Activated CD4-positive, alpha-beta memory T cell treated with anti-CD3 and anti-CD28 coated beads for 36 hours (primary cell): ENCODE data around the gene TEX9. TPM values are rescaled to one million over a fixed set of nuclear protein-coding genes. Genes with fewer than 3 reads are reported as not detected.
"Not testable (repeated sequence)": the region's sequence is repeated elsewhere in the genome, so short reads cannot be mapped to it uniquely, and the experiment has no call there.

Source experiments
- CTCF ChIA-PET: fragments of 350-600 bp; sonication (Branson Sonifier 250); formaldehyde crosslinking; loops from one replicate; lab custom pipeline; 2021; ENCODE audit warnings: antibody characterized with exemption, inconsistent platforms; lab: Charles Lee
- POLR2A ChIA-PET: fragments of 350-600 bp; sonication (Branson Sonifier 250); formaldehyde crosslinking; loops from one replicate; lab custom pipeline; 2021; ENCODE audit warnings: antibody characterized with exemption; lab: Charles Lee
- DNase-seq: peaks from one replicate; pipeline ENCODE4 v3.0.0-alpha.2; 2020
- H3K27ac Mint-ChIP-seq: one replicate; pipeline ENCODE4 v1.8.0; 2021; ENCODE audit warnings: mixed read lengths
- H3K27me3 Mint-ChIP-seq: one replicate; pipeline ENCODE4 v1.8.0; 2021; ENCODE audit warnings: mixed read lengths
- H3K36me3 Mint-ChIP-seq: one replicate; pipeline ENCODE4 v1.8.0; 2021; ENCODE audit warnings: mixed read lengths
- H3K4me1 Mint-ChIP-seq: one replicate; pipeline ENCODE4 v1.8.0; 2021; ENCODE audit warnings: low read depth, mixed read lengths
- H3K4me3 Mint-ChIP-seq: one replicate; pipeline ENCODE4 v1.8.0; 2021; ENCODE audit warnings: mild to moderate bottlenecking, mixed read lengths
- H3K9me3 Mint-ChIP-seq: one replicate; pipeline ENCODE4 v1.8.0; 2021; ENCODE audit warnings: mixed read lengths
- intact Hi-C: fragments of 100-400 bp; cut with micrococcal nuclease; formaldehyde crosslinking; loops from one replicate; pipeline ENCODE4 v1.15.1; 2023
- total RNA-seq, 2 experiments: library from RNA; stranded (reverse); gene quantifications; one replicate each; pipeline ENCODE4 v1.2.3, GENCODE V29; 2021

TEX9 gene
- total RNA-seq, 2 experiments from 2014 or later = 1.3 to 1.6 TPM

DNA sequence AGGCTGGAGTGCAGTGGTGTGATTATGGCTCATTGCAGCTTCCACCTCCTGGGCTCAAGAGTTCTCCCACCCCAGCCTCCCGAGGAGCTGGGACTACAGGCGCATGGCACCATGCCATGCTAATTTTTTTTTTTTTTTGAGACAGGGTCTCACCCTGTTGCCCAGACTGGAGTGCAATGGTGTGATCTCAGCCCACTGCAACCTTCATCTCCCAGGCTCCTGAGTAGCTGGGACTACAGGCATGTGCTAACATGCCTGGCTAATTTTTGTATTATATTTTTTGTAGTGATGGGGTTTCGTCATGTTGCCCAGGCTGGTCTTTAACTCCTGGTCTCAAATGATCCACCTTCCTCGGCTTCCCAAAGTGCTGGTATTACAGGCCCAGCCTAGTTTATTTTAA lies 4.0 kb downstream of the TEX9 start:
- Mint-ChIP-seq H3K4me3 (no peak overlapping the region), H3K27me3 (peaks cover 29% of the 10 kb centered on the region), H3K9me3 (no peaks in the 10 kb centered on the region), H3K4me1 (peaks cover 23% of the 10 kb centered on the region), H3K27ac (no peak overlapping the region), H3K36me3 (no peaks in the 10 kb centered on the region)
- intact Hi-C loops = loop anchor here (10.0 kb wide), 1 partner anchor 96 kb away; the partner anchor contains the start of gene MNS1
- ChIA-PET POLR2A (no interaction called here), CTCF (no interaction called here)
- DNase-seq = no peak

GRCh38 chr15:56371495-56372147 lies 6.4 kb downstream of the TEX9 start:
- POLR2A ChIA-PET = no interaction called here
- no peak overlapping the region for H3K27ac Mint-ChIP-seq

DNA sequence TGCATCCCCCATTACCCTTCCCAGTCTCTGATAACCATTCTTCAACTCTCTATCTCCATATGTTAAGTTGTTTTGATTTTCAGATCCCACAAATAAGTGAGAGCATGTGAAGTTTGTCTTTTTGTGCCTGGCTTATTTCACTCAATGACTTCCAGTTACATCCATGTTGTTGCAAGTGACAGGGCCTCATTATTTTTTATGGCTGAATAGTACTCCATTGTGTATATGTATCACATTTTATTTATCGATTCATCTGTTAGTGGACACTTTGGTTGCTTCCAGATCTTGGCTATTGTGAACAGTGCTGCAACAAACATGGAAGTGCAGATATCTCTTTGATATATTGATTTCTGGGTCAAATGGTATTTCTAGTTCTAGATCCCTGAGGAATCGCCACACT lies 9.5 kb downstream of the TEX9 start:
- H3K4me1 Mint-ChIP-seq, H3K36me3 Mint-ChIP-seq, DNase-seq, CTCF ChIA-PET, H3K9me3 Mint-ChIP-seq, POLR2A ChIA-PET, H3K4me3 Mint-ChIP-seq, H3K27ac Mint-ChIP-seq: not testable (repeated sequence)
- peaks cover 21% of the 10 kb centered on the region for H3K27me3 Mint-ChIP-seq
- intact Hi-C loops = loop anchor here (5.0 kb wide), 1 partner anchor 332 kb away; no protein-coding TSS in a partner anchor

More at GRCh38 chr15:56371495-56372147, 6.4 kb downstream of the TEX9 start:
- no peaks in the 10 kb centered on the region for H3K36me3 Mint-ChIP-seq
- no peak for DNase-seq
- no peaks in the 10 kb centered on the region for H3K9me3 Mint-ChIP-seq
- intact Hi-C loops = loop anchor here (5.0 kb wide), 1 partner anchor 329 kb away; no protein-coding TSS in a partner anchor
- H3K4me3 Mint-ChIP-seq = no peak overlapping the region
- peaks cover 7% of the 10 kb centered on the region for H3K4me1 Mint-ChIP-seq
- CTCF ChIA-PET = no interaction called here
- H3K27me3 Mint-ChIP-seq = peaks cover 23% of the 10 kb centered on the region

DNA sequence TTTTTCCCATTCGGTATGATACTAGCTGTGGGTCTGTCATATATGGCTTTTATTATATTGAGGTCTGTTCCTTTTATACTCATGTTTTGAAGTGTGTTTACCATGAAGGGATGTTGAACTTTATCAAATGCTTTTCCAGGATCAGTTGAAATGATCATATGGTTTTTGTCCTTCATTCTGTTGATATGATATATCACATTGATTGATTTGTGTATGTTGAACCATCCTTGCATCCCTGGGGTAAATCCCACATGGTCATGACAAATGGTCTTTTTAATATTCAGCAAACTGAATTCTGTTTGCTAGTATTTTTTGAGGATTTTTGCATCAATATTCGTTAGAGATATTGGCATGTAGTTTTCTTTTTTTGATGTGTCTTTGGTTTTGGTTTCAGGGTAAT lies 12.6 kb downstream of the TEX9 start:
- peaks cover 14% of the 10 kb centered on the region for H3K27me3 Mint-ChIP-seq
- DNase-seq, H3K4me3 Mint-ChIP-seq, H3K27ac Mint-ChIP-seq, POLR2A ChIA-PET, H3K4me1 Mint-ChIP-seq, CTCF ChIA-PET, H3K36me3 Mint-ChIP-seq, intact Hi-C loops: not testable (repeated sequence)
- H3K9me3 Mint-ChIP-seq = peaks cover 18% of the 10 kb centered on the region

- POLR2A ChIA-PET = no interaction called here
Measured at GRCh38 chr15:56383010-56383409, 17.8 kb downstream of the TEX9 start.

DNA sequence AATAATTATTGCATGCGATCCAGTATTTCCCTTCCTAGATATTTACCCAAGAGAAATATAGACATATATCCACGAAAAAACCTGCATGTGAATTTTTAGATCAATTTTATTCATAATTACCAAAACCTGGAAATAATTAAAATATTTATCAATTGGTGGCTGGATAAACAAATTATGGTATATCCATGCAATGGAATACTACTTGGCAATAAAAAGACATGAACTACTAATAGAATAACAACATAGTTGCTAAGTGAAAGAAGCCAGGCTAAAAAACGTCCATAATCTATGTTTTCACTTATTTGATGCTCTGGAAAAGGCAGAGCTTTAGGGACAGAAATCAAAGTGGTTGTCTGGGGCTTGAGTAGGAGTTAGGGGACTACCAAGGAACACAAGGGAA lies 20.7 kb downstream of the TEX9 start:
- Mint-ChIP-seq H3K27ac (no peak overlapping the region), H3K36me3 (no peaks in the 10 kb centered on the region), H3K4me3 (no peak overlapping the region), H3K4me1 (peaks cover 2% of the 10 kb centered on the region), H3K27me3 (no peaks in the 10 kb centered on the region), H3K9me3 (peaks cover 2% of the 10 kb centered on the region)
- intact Hi-C loops = no loop called here
- ChIA-PET CTCF (no interaction called here), POLR2A (no interaction called here)
- no peak for DNase-seq

More at GRCh38 chr15:56383010-56383409, 17.8 kb downstream of the TEX9 start:
- Mint-ChIP-seq H3K4me1 (no peaks in the 10 kb centered on the region), H3K27me3 (peaks cover 6% of the 10 kb centered on the region), H3K4me3 (no peak overlapping the region), H3K9me3 (peaks cover 19% of the 10 kb centered on the region), H3K27ac (no peak overlapping the region), H3K36me3 (no peaks in the 10 kb centered on the region)
- CTCF ChIA-PET = no interaction called here
- DNase-seq = no peak
- intact Hi-C loops = no loop called here

GRCh38 chr15:56390739-56391267 lies 25.6 kb downstream of the TEX9 start:
- H3K27me3 Mint-ChIP-seq = no peaks in the 10 kb centered on the region
- peaks cover 2% of the 10 kb centered on the region for H3K4me1 Mint-ChIP-seq
- H3K9me3 Mint-ChIP-seq = peaks cover 2% of the 10 kb centered on the region
- POLR2A ChIA-PET = no interaction called here
- no peak for DNase-seq
- no peaks in the 10 kb centered on the region for H3K36me3 Mint-ChIP-seq
- CTCF ChIA-PET = no interaction called here
- H3K27ac Mint-ChIP-seq = no peak overlapping the region
- intact Hi-C loops = no loop called here
- no peak overlapping the region for H3K4me3 Mint-ChIP-seq

DNA sequence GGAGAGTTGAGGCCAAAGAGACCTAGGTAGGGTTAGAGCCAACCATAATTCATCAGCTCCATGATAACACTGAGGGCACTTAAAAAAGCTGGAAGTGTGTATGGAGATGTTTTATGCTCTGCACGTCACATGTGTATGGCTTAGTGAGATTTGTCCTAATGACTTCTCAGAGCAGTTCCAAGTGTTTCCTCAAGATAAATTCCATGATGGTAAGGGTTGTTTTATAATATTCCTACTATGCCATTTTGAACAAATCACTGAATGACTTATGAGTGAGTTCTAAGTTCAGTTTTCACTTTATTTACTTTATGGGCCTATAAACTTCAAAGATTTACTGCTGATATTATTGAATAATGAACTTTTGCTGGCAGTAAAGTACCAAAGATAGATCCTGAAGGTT lies 28.1 kb downstream of the TEX9 start:
- POLR2A ChIA-PET = no interaction called here
- H3K36me3 Mint-ChIP-seq = no peaks in the 10 kb centered on the region

DNA sequence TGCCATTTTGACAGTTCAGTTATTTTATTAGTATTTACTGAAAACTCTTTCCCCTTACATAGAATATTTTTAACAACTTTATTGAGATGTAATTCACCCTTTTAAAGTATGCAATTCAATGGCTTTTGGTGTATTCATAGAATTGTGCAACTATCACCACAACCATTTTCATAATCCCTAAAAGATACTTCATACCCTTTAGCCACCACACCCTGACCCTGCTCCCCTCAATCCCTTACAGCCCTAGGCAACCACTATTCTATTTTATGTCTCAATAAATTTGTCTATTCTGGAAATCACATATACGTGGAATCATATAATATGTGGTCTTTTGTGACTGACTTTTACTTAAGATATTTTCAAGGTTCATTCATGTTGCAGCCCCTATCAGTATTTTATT lies 29.7 kb downstream of the TEX9 start:
- DNase-seq = no peak
- H3K4me3 Mint-ChIP-seq = no peak overlapping the region
- peaks cover 2% of the 10 kb centered on the region for H3K27me3 Mint-ChIP-seq
- ChIA-PET POLR2A (no interaction called here), CTCF (no interaction called here)
- H3K27ac Mint-ChIP-seq = no peak overlapping the region
- no peaks in the 10 kb centered on the region for H3K9me3 Mint-ChIP-seq
- no peaks in the 10 kb centered on the region for H3K36me3 Mint-ChIP-seq
- peaks cover 2% of the 10 kb centered on the region for H3K4me1 Mint-ChIP-seq
- intact Hi-C loops = no loop called here

More for the DNA sequence above, 28.1 kb downstream of the TEX9 start:
- Mint-ChIP-seq H3K9me3 (no peaks in the 10 kb centered on the region), H3K4me3 (no peak overlapping the region), H3K27me3 (no peaks in the 10 kb centered on the region), H3K27ac (no peak overlapping the region), H3K4me1 (peaks cover 2% of the 10 kb centered on the region)
- intact Hi-C loops = no loop called here
- no peak for DNase-seq
- CTCF ChIA-PET = no interaction called here

DNA sequence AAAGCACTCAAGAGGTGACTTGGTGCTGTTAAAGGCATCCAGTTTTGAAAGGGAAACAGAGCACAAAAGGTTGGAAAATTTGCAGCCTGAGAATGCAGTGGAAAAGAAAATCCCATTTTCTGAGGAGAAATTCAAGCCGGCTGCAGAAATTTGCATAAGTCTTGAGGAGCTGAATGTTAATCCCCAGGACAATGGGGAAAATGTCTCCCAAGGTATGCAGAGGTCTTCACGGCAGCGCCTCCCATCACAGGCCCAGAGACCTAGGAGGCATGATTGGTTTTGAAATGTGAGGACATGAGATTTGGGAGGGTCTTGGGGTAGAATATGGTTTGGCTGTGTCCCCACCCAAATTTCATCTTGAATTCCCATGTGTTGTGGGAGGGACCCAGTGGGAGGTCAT lies 32.1 kb downstream of the TEX9 start:
- POLR2A ChIA-PET = interaction anchor here (0.6 kb wide), 1 partner anchor 46 kb away, joined by 3 read pairs; no protein-coding TSS in a partner anchor
- H3K9me3 Mint-ChIP-seq = not testable (repeated sequence)

GRCh38 chr15:56399209-56399608 lies 34.0 kb downstream of the TEX9 start:
- H3K27me3 Mint-ChIP-seq = peaks cover 15% of the 10 kb centered on the region
- POLR2A ChIA-PET, CTCF ChIA-PET, H3K4me1 Mint-ChIP-seq, DNase-seq, intact Hi-C loops, H3K4me3 Mint-ChIP-seq, H3K36me3 Mint-ChIP-seq, H3K27ac Mint-ChIP-seq: not testable (repeated sequence)
- H3K9me3 Mint-ChIP-seq = peaks cover 12% of the 10 kb centered on the region

More for the DNA sequence above, 32.1 kb downstream of the TEX9 start:
- H3K4me3 Mint-ChIP-seq, DNase-seq, H3K27ac Mint-ChIP-seq, H3K36me3 Mint-ChIP-seq, H3K4me1 Mint-ChIP-seq, CTCF ChIA-PET, intact Hi-C loops: not testable (repeated sequence)
- peaks cover 13% of the 10 kb centered on the region for H3K27me3 Mint-ChIP-seq

DNA sequence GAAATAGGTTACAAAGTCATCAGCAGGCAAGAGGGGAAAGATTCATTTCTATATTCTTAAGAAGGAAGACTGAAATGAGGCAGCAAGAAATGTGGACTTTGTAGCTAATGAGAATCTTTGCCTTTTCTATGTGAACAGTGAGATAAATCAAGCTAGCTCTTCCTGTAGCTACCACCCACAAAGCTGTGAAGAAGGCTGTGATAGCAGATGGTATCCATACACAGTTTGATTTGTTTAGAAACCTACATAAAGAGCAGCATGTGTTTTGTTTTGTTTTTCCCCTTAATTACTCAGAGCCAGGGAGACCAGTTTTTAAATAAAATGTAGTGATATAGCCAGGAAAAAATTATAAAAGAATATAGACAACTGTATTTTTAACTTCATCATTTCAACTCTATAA lies 45.5 kb downstream of the TEX9 start:
- intact Hi-C loops = no loop called here
- H3K36me3 Mint-ChIP-seq = no peaks in the 10 kb centered on the region
- no peaks in the 10 kb centered on the region for H3K27me3 Mint-ChIP-seq
- no peak overlapping the region for H3K27ac Mint-ChIP-seq
- H3K4me1 Mint-ChIP-seq = no peaks in the 10 kb centered on the region
- POLR2A ChIA-PET = no interaction called here
- DNase-seq = no peak
- no peaks in the 10 kb centered on the region for H3K9me3 Mint-ChIP-seq
- CTCF ChIA-PET = interaction anchor here (0.5 to 0.7 kb wide), 2 partner anchors 18 to 21 kb away, joined by 3 to 4 read pairs; no protein-coding TSS in a partner anchor
- H3K4me3 Mint-ChIP-seq = no peak overlapping the region
